H1 (cell line): ENCODE results near the gene STK39. TPM values are rescaled to one million over a fixed set of nuclear protein-coding genes. Genes with fewer than 3 reads are reported as not detected.

Experiments used
- NANOG ChIP-seq: IDR thresholded peaks from 2 replicates; pipeline ENCODE4 v1.6.1; 2011; ENCODE audit warnings: low read length, low read depth, mild to moderate bottlenecking, inconsistent platforms; ENCODE audit not compliant: insufficient read depth, poor library complexity, severe bottlenecking
- SIN3A ChIP-seq, 2 experiments: IDR thresholded peaks in 1 of 2; conservative IDR thresholded peaks in 1 of 2; 2 replicates each; pipeline ENCODE4 v1.6.1; 2011 to 2012; ENCODE audit warnings: low read length in 2 of 2, improper control_type of control experiment in 1 of 2, low read depth in 1 of 2, mild to moderate bottlenecking in 1 of 2
- polyA plus RNA-seq, 7 experiments: library from polyadenylated mRNA; depleted of rRNA in 3 of 7; stranded (reverse) in 5 of 7; unstranded in 2 of 7; fragments of >200 nt in 5 of 7; fragments of 200-250 nt in 2 of 7; gene quantifications; 1 replicate in 5 of 7; 2 replicates in 1 of 7; 4 replicates in 1 of 7; pipeline versions ENCODE4 v1.2.1 to v1.2.3, GENCODE V29; 2011 to 2013; ENCODE audit warnings: missing spikeins in 2 of 7, mixed read lengths in 2 of 7
- total RNA-seq: library from RNA; stranded (reverse); fragmentation: NEBNext Ultra II Directional; extraction: Animal tissue kit (Norgen Biotek cat#: 25700); gene quantifications from 2 replicates; pipeline ENCODE4 v1.2.1, GENCODE V29; 2021
- TF ChIP-seq, protein P1 (sequence below): IDR thresholded peaks from 2 replicates; pipeline ENCODE4 v1.6.1; 2012; ENCODE audit warnings: inconsistent platforms
- TF ChIP-seq, protein P2 (sequence below): IDR thresholded peaks from 2 replicates; pipeline ENCODE4 v1.6.1; 2011; ENCODE audit warnings: low read length, improper control_type of control experiment

STK39 gene
- total and polyA plus RNA-seq, 2 of the 8 experiments (the other 6 are each of a cell fraction or from before 2014, with no cell fraction given): 13.7 to 23.8 TPM

DNA sequence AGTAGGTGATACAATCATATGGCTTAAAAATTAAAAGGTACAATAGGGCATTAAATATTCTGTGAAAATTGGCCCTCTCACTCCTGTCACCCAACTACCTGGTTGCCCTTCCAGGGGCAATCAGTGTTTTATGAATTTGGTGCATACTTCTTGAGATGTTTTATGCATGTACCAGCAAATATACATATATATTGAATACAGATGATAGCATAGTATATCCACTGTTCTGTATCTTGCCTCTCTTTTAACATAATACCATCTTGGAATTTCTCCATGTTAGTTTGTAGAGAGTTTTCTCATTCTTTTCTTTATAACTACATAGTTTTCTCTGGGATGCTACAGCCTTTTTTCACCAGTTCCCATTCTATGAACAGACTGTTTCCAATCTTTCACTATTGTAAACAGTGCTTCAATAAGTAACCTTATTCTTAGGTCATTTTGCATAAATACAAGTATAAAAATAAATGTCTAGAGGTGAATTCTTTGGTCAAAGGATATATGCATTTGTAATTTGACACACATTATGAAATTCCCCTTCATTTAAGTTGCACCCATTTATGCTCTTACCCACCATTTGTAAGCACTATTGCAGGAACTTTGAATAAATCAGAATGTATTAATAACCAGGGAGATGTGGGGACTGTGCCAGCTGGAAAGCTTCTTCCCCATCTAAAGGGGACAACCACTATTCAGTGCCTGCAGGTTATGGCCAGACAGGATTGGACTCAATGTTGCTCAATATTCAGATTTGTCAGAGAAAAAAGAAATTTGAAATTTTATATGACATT is 225.4 kb downstream of the STK39 start (continued):
- TF ChIP-seq, protein P1, sequence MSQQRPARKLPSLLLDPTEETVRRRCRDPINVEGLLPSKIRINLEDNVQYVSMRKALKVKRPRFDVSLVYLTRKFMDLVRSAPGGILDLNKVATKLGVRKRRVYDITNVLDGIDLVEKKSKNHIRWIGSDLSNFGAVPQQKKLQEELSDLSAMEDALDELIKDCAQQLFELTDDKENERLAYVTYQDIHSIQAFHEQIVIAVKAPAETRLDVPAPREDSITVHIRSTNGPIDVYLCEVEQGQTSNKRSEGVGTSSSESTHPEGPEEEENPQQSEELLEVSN: no peak
- TF ChIP-seq SIN3A (conservative IDR thresholded peaks at IDR 0.05 in 1 of 2, IDR thresholded peaks at IDR 0.05 in 1 of 2; ENCODE audit: low read depth in 1 of 2, low read length in 2 of 2) (no peak), NANOG (no peak)
- TF ChIP-seq, protein P2, sequence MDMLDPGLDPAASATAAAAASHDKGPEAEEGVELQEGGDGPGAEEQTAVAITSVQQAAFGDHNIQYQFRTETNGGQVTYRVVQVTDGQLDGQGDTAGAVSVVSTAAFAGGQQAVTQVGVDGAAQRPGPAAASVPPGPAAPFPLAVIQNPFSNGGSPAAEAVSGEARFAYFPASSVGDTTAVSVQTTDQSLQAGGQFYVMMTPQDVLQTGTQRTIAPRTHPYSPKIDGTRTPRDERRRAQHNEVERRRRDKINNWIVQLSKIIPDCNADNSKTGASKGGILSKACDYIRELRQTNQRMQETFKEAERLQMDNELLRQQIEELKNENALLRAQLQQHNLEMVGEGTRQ: no peak
